Measurements from ENCODE around the gene FSIP1.

Gene FSIP1

DNA sequence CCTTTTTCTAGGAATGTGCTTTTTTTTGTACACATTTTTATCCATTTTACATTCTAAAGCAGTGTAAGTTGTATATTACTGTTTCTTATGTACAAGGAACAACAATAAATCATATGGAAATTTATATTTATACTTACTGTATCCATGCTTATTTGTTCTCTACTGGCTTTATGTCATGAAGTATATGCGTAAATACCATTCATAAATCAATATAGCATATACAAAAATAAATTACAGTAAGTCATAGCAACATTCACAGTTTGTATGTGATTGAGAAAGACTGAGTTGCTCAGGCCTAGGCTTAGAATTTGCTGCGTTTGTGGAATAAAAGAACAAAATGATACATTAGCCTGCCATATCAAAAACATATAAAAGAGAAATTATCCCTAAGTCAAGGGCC, 185.3 kb downstream of the FSIP1 start:
- no peak for DNase-seq (ENCODE audit: low read depth)
- TF ChIP-seq, protein P1, sequence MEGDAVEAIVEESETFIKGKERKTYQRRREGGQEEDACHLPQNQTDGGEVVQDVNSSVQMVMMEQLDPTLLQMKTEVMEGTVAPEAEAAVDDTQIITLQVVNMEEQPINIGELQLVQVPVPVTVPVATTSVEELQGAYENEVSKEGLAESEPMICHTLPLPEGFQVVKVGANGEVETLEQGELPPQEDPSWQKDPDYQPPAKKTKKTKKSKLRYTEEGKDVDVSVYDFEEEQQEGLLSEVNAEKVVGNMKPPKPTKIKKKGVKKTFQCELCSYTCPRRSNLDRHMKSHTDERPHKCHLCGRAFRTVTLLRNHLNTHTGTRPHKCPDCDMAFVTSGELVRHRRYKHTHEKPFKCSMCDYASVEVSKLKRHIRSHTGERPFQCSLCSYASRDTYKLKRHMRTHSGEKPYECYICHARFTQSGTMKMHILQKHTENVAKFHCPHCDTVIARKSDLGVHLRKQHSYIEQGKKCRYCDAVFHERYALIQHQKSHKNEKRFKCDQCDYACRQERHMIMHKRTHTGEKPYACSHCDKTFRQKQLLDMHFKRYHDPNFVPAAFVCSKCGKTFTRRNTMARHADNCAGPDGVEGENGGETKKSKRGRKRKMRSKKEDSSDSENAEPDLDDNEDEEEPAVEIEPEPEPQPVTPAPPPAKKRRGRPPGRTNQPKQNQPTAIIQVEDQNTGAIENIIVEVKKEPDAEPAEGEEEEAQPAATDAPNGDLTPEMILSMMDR (IDR thresholded peaks at IDR 0.05; ENCODE audit: low read depth, low read length, missing control alignments) = no peak
- in situ Hi-C loops (cut with HindIII; ENCODE audit: low sequenced_read_pairs) = no loop called here
- no peak overlapping the region for H3K4me3 ChIP-seq (ENCODE audit: low read depth, low read length)

DNA sequence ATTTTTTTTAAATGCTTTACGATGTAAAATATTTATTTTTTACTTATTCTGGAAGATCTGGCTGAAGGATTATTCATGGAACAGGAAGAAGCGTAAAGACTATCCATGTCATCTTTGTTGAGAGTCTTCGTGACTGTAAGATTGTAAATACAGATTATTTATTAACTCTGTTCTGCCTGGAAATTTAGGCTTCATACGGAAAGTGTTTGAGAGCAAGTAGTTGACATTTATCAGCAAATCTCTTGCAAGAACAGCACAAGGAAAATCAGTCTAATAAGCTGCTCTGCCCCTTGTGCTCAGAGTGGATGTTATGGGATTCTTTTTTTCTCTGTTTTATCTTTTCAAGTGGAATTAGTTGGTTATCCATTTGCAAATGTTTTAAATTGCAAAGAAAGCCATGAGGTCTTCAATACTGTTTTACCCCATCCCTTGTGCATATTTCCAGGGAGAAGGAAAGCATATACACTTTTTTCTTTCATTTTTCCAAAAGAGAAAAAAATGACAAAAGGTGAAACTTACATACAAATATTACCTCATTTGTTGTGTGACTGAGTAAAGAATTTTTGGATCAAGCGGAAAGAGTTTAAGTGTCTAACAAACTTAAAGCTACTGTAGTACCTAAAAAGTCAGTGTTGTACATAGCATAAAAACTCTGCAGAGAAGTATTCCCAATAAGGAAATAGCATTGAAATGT, 186.1 kb downstream of the FSIP1 start:
- DNase-seq (ENCODE audit: low read depth) = no peak
- TF ChIP-seq, protein P1 (IDR thresholded peaks at IDR 0.05; ENCODE audit: low read depth, low read length, missing control alignments) = no peak
- no peak overlapping the region for H3K4me3 ChIP-seq (ENCODE audit: low read depth, low read length)
- in situ Hi-C loops (cut with HindIII; ENCODE audit: low sequenced_read_pairs) = no loop called here

DNA sequence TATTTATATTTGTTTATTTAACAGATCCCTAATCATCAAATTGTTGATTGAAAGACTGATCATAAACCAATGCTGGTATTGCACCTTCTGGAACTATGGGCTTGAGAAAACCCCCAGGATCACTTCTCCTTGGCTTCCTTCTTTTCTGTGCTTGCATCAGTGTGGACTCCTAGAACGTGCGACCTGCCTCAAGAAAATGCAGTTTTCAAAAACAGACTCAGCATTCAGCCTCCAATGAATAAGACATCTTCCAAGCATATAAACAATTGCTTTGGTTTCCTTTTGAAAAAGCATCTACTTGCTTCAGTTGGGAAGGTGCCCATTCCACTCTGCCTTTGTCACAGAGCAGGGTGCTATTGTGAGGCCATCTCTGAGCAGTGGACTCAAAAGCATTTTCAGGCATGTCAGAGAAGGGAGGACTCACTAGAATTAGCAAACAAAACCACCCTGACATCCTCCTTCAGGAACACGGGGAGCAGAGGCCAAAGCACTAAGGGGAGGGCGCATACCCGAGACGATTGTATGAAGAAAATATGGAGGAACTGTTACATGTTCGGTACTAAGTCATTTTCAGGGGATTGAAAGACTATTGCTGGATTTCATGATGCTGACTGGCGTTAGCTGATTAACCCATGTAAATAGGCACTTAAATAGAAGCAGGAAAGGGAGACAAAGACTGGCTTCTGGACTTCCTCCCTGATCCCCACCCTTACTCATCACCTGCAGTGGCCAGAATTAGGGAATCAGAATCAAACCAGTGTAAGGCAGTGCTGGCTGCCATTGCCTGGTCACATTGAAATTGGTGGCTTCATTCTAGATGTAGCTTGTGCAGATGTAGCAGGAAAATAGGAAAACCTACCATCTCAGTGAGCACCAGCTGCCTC, 187.1 kb downstream of the FSIP1 start:
- DNase-seq (ENCODE audit: low read depth) = no peak
- H3K4me3 ChIP-seq (ENCODE audit: low read depth, low read length) = no peak overlapping the region
- in situ Hi-C loops (cut with HindIII; ENCODE audit: low sequenced_read_pairs) = no loop called here
- TF ChIP-seq, protein P1 (IDR thresholded peaks at IDR 0.05; ENCODE audit: low read depth, low read length, missing control alignments) = no peak

DNA sequence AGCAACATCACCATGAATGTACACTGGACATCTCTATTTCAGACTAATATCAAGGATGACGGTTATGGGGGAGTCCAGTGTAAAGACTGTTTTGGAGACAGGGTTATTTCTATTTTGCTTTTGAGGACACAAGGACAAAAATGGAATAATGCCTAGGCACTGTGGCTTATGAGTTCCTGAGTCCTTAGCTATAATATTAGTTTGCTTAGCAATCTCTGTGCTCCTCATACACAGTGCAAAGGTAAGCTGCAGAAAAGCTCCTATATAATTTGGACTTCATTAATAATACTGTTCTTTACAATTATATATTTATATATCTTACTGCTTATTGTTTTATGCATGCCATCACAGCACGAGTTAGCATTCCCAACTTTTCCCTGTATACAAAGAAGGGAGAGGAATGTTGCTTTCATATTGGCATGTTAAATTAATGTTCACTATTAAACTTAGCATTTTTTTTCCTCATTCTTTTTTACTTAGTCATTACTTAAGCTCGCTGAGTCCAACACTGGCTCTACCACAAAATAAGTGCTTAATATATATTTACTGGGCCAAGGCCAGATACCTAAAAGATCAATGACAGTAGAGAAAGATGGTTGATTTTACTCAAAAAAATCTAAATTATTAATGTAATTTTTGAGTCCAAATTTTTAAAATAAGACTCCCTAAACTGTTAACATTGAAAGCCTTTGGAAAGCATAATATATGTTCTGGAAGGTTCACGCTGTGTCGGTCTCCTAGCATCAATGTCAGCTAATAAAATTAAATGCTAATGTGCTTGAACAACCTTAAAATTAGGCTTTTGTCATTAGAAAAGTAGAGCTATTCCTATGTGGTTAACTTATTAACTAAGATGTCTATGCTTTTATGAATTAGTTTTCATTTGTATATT, 187.9 kb downstream of the FSIP1 start:
- DNase-seq (ENCODE audit: low read depth) = no peak
- in situ Hi-C loops (cut with HindIII; ENCODE audit: low sequenced_read_pairs) = no loop called here
- TF ChIP-seq, protein P1 (IDR thresholded peaks at IDR 0.05; ENCODE audit: low read depth, low read length, missing control alignments) = no peak
- no peak overlapping the region for H3K4me3 ChIP-seq (ENCODE audit: low read depth, low read length)

DNA sequence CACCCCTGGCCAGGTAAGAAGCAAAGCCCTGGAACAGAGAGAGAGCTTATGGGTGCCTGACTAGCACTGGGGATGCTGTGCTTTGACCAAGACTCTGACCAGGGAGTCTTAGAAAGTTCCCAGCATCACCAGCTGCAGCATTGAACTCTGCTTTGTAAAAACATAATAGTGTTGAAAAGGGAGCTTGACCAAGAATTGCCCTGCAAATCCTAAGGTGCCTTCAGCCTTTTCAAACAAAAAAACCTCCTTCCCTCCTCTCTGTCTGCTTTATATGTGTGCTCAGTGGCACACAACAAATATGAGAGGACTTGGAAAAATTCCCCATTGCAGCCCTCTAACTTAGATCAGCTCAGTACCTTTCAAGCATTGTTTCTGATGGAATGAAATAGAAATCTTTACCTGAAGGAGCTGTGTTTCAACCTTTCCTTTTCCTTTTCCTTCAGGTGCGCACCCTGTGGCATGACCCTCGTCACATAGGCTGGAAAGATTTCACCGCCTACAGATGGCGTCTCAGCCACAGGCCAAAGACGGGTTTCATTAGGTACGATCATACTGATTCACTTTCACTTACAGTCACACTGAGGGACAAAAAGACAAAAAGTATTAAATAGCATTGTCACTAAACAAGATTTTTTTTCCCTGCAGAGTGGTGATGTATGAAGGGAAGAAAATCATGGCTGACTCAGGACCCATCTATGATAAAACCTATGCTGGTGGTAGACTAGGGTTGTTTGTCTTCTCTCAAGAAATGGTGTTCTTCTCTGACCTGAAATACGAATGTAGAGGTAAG, 188.8 kb downstream of the FSIP1 start:
- in situ Hi-C loops (cut with HindIII; ENCODE audit: low sequenced_read_pairs) = no loop called here
- TF ChIP-seq, protein P1 (IDR thresholded peaks at IDR 0.05; ENCODE audit: low read depth, low read length, missing control alignments) = no peak
- no peak overlapping the region for H3K4me3 ChIP-seq (ENCODE audit: low read depth, low read length)
- no peak for DNase-seq (ENCODE audit: low read depth)
